HUES64 (cell line): ENCODE data around the gene RIPK3.
"Not testable (repeated sequence)": the region's sequence is repeated elsewhere in the genome, so short reads cannot be mapped to it uniquely, and the experiment has no call there.

ENCODE experiments used
- H3K27ac ChIP-seq: 2 replicates; pipeline ENCODE4 v1.7.0; 2013; ENCODE audit warnings: low read depth, low read length, inconsistent platforms
- H3K27me3 ChIP-seq: 2 replicates; pipeline ENCODE4 v1.6.1; 2013; ENCODE audit warnings: mild to moderate bottlenecking, low read length; ENCODE audit not compliant: insufficient read depth
- H3K36me3 ChIP-seq: 2 replicates; pipeline ENCODE4 v1.6.1; 2013; ENCODE audit warnings: mild to moderate bottlenecking, low read length; ENCODE audit not compliant: insufficient read depth
- H3K4me1 ChIP-seq: 2 replicates; pipeline ENCODE4 v1.6.1; 2013; ENCODE audit warnings: mild to moderate bottlenecking, low read length, moderate library complexity; ENCODE audit not compliant: insufficient read depth
- H3K4me3 ChIP-seq: 2 replicates; pipeline ENCODE4 v1.5.1; 2013; ENCODE audit warnings: mild to moderate bottlenecking, low read length, moderate library complexity
- H3K9ac ChIP-seq: 2 replicates; pipeline ENCODE4 v1.6.1; 2013; ENCODE audit warnings: mild to moderate bottlenecking, low read depth, low read length
- H3K9me3 ChIP-seq: 2 replicates; pipeline ENCODE4 v1.6.1; 2013; ENCODE audit warnings: low read depth, low read length; ENCODE audit not compliant: insufficient read depth
- WGBS: fragments of 150-250, 120-280 bp; methylation state at CpG from one replicate; pipeline ENCODE4 v1.1.7; 2013; ENCODE audit warnings: missing lambda C conversion rate; 5-methylcytosine and 5-hydroxymethylcytosine counted together

RIPK3 gene

GRCh38 chr14:24329736-24330135, 10.1 kb downstream of the RIPK3 start:
- H3K4me3 ChIP-seq, result no peak overlapping the region

GRCh38 chr14:24329073-24329663, 10.6 kb downstream of the RIPK3 start:
- H3K36me3 ChIP-seq, result no peaks in the 10 kb centered on the region
- H3K27ac ChIP-seq, result no peak overlapping the region
- no peak overlapping the region for H3K4me3 ChIP-seq
- no peak overlapping the region for H3K9ac ChIP-seq
- H3K9me3 ChIP-seq, result no peaks in the 10 kb centered on the region
- WGBS, result 89% methylated on average over 12 of the region's 12 CpGs
- H3K27me3 ChIP-seq, result peaks cover 60% of the 10 kb centered on the region
- no peaks in the 10 kb centered on the region for H3K4me1 ChIP-seq

More at GRCh38 chr14:24329736-24330135, 10.1 kb downstream of the RIPK3 start:
- Histone ChIP-seq H3K9ac (no peak overlapping the region), H3K27me3 (peaks cover 66% of the 10 kb centered on the region), H3K9me3 (no peaks in the 10 kb centered on the region), H3K36me3 (no peaks in the 10 kb centered on the region), H3K4me1 (no peaks in the 10 kb centered on the region), H3K27ac (no peak overlapping the region)
- 92% methylated on average over 9 of the region's 9 CpGs for WGBS

- not testable (repeated sequence) for H3K4me3 ChIP-seq, H3K9ac ChIP-seq, H3K36me3 ChIP-seq, H3K27ac ChIP-seq, H3K9me3 ChIP-seq, H3K4me1 ChIP-seq
- 4% methylated on average over 9 of the region's 9 CpGs for WGBS
- peaks cover 48% of the 10 kb centered on the region for H3K27me3 ChIP-seq
These were observed 11.9 kb downstream of the RIPK3 start for GRCh38 chr14:24327914-24328313.

- Histone ChIP-seq H3K9ac (no peak overlapping the region), H3K9me3 (no peaks in the 10 kb centered on the region), H3K36me3 (no peaks in the 10 kb centered on the region), H3K27ac (no peak overlapping the region), H3K4me1 (no peaks in the 10 kb centered on the region), H3K27me3 (peaks cover 42% of the 10 kb centered on the region), H3K4me3 (no peak overlapping the region)
- 91% methylated on average over 2 of the region's 2 CpGs for WGBS
These were observed 12.5 kb downstream of the RIPK3 start for GRCh38 chr14:24327303-24327702.

GRCh38 chr14:24325963-24326362, 13.8 kb downstream of the RIPK3 start:
- H3K36me3 ChIP-seq, result no peaks in the 10 kb centered on the region
- no peaks in the 10 kb centered on the region for H3K9me3 ChIP-seq
- peaks cover 28% of the 10 kb centered on the region for H3K27me3 ChIP-seq
- WGBS, result 84% methylated on average over 9 of the region's 9 CpGs
- H3K4me3 ChIP-seq, result no peak overlapping the region
- no peak overlapping the region for H3K9ac ChIP-seq
- H3K4me1 ChIP-seq, result no peaks in the 10 kb centered on the region
- no peak overlapping the region for H3K27ac ChIP-seq

GRCh38 chr14:24325041-24325530, 14.7 kb downstream of the RIPK3 start:
- H3K4me3 ChIP-seq, result no peak overlapping the region
- H3K36me3 ChIP-seq, result no peaks in the 10 kb centered on the region
- peaks cover 27% of the 10 kb centered on the region for H3K27me3 ChIP-seq
- 93% methylated on average over 5 of the region's 5 CpGs for WGBS
- no peaks in the 10 kb centered on the region for H3K9me3 ChIP-seq
- no peak overlapping the region for H3K27ac ChIP-seq
- no peak overlapping the region for H3K9ac ChIP-seq
- no peaks in the 10 kb centered on the region for H3K4me1 ChIP-seq

- Histone ChIP-seq H3K9me3 (no peaks in the 10 kb centered on the region), H3K27ac (no peak overlapping the region), H3K9ac (no peak overlapping the region), H3K36me3 (no peaks in the 10 kb centered on the region), H3K4me3 (no peak overlapping the region), H3K4me1 (no peaks in the 10 kb centered on the region), H3K27me3 (peaks cover 28% of the 10 kb centered on the region)
- 80% methylated on average over 5 of the region's 6 CpGs for WGBS
These were observed 15.8 kb downstream of the RIPK3 start for GRCh38 chr14:24324024-24324423.

- H3K4me1 ChIP-seq, result no peaks in the 10 kb centered on the region
- H3K27ac ChIP-seq, result no peak overlapping the region
- H3K9ac ChIP-seq, result no peak overlapping the region
- no peaks in the 10 kb centered on the region for H3K9me3 ChIP-seq
- H3K4me3 ChIP-seq, result no peak overlapping the region
- H3K27me3 ChIP-seq, result peaks cover 29% of the 10 kb centered on the region
- WGBS, result 78% methylated on average over 3 of the region's 3 CpGs
- no peaks in the 10 kb centered on the region for H3K36me3 ChIP-seq
These were observed 16.4 kb downstream of the RIPK3 start for GRCh38 chr14:24323341-24323740.

GRCh38 chr14:24322672-24323071, 17.1 kb downstream of the RIPK3 start:
- 85% methylated on average over 10 of the region's 10 CpGs for WGBS

GRCh38 chr14:24321212-24321975, 18.4 kb downstream of the RIPK3 start:
- H3K27me3 ChIP-seq, result peaks cover 35% of the 10 kb centered on the region
- H3K9ac ChIP-seq, result no peak overlapping the region
- no peaks in the 10 kb centered on the region for H3K4me1 ChIP-seq
- 81% methylated on average over 13 of the region's 14 CpGs for WGBS
- H3K27ac ChIP-seq, result no peak overlapping the region
- H3K4me3 ChIP-seq, result no peak overlapping the region
- H3K36me3 ChIP-seq, result no peaks in the 10 kb centered on the region
- H3K9me3 ChIP-seq, result no peaks in the 10 kb centered on the region

More at GRCh38 chr14:24322672-24323071, 17.1 kb downstream of the RIPK3 start:
- no peaks in the 10 kb centered on the region for H3K36me3 ChIP-seq
- no peak overlapping the region for H3K9ac ChIP-seq
- H3K9me3 ChIP-seq, result no peaks in the 10 kb centered on the region
- peaks cover 35% of the 10 kb centered on the region for H3K27me3 ChIP-seq
- no peak overlapping the region for H3K27ac ChIP-seq
- no peak overlapping the region for H3K4me3 ChIP-seq
- H3K4me1 ChIP-seq, result no peaks in the 10 kb centered on the region

- Histone ChIP-seq H3K4me3 (no peak overlapping the region), H3K4me1 (no peaks in the 10 kb centered on the region), H3K27ac (no peak overlapping the region), H3K9me3 (no peaks in the 10 kb centered on the region), H3K9ac (no peak overlapping the region), H3K27me3 (peaks cover 35% of the 10 kb centered on the region), H3K36me3 (0 out of 2 replicates have a peak, but pooled peaks cover under 1% of the 10 kb centered on the region)
- 86% methylated on average over 3 of the region's 3 CpGs for WGBS
These were observed 22.5 kb downstream of the RIPK3 start for GRCh38 chr14:24317141-24317928.
